Esophagus squamous epithelium (tissue), 4 donors: ENCODE measurements around the gene OBI1.

ENCODE experiments used
- CTCF ChIP-seq, 6 experiments: fragments of 450-650 bp in 4 of 6; fragments of 200-600 bp in 2 of 6; sonication (generic) in 2 of 6; IDR thresholded peaks; one replicate each; pipeline ENCODE4 v1.5.1; 2016 to 2019; ENCODE audit warnings: antibody characterized with exemption in 6 of 6, mild to moderate bottlenecking in 4 of 6, moderate library complexity in 4 of 6
- POLR2A ChIP-seq, 4 donors: fragments of 450-650 bp; IDR thresholded peaks; one replicate each; pipeline ENCODE4 v1.6.1; 2017; ENCODE audit warnings: antibody characterized with exemption in 4 of 4, mild to moderate bottlenecking in 4 of 4, moderate library complexity in 3 of 4

GRCh38 chr13:78679329-78679728 lies 20.4 kb upstream of the OBI1 start:
- TF ChIP-seq CTCF (IDR thresholded peaks at IDR 0.05): no peak
- TF ChIP-seq POLR2A (IDR thresholded peaks at IDR 0.05): no peak
